OCI-LY3 (cell line): Measurements from ENCODE around the gene LAD1.

Experiments used
- H2AFZ ChIP-seq: fragments of 200-600, 300-600 bp; shearing (Covaris generic); 2 replicates; pipeline ENCODE4 v1.6.0; 2014; ENCODE audit warnings: antibody characterized with exemption, low read depth, low read length
- H3K27ac ChIP-seq: fragments of 200-600, 300-600 bp; sonication (generic); 2 replicates; pipeline ENCODE4 v1.5.1; 2014; ENCODE audit warnings: mild to moderate bottlenecking, low read length, moderate library complexity, mixed read lengths
- H3K27me3 ChIP-seq: fragments of 200-600, 300-600 bp; sonication (generic); 2 replicates; pipeline ENCODE4 v1.6.1; 2014; ENCODE audit warnings: low read depth, low read length, mixed read lengths
- H3K36me3 ChIP-seq: fragments of 200-600, 300-600 bp; sonication (generic); replicated peaks from 2 replicates; pipeline ENCODE3; 2014; ENCODE audit warnings: low read depth, low read length, mixed read lengths
- H3K4me1 ChIP-seq: fragments of 300-600, 200-600 bp; sonication (generic); 2 replicates; pipeline ENCODE4 v1.6.1; 2014; ENCODE audit warnings: low read length, mixed read lengths
- H3K4me2 ChIP-seq: fragments of 200-600, 300-600 bp; sonication (generic); 2 replicates; pipeline ENCODE4 v1.6.1; 2014; ENCODE audit warnings: low read length, mixed read lengths
- H3K4me3 ChIP-seq: fragments of 300-600, 200-600 bp; sonication (generic); 2 replicates; pipeline ENCODE4 v1.5.1; 2014; ENCODE audit warnings: antibody characterized with exemption, mild to moderate bottlenecking, low read length, moderate library complexity
- H3K79me2 ChIP-seq: fragments of 300-600, 200-600 bp; shearing (Covaris generic); 2 replicates; pipeline ENCODE4 v1.6.1; 2014; ENCODE audit warnings: mild to moderate bottlenecking, low read length, mixed read lengths
- H3K9ac ChIP-seq: fragments of 300-600, 200-600 bp; shearing (Covaris generic); 2 replicates; pipeline ENCODE4 v1.6.0; 2014; ENCODE audit warnings: mild to moderate bottlenecking, low read length, moderate library complexity
- H3K9me3 ChIP-seq: fragments of 200-600, 300-600 bp; shearing (Covaris generic); 2 replicates; pipeline ENCODE4 v1.6.1; 2014; ENCODE audit warnings: low read length, mixed read lengths; ENCODE audit not compliant: insufficient read depth
- H4K20me1 ChIP-seq: fragments of 200-600, 300-600 bp; sonication (generic); 2 replicates; pipeline ENCODE4 v1.6.1; 2016; ENCODE audit warnings: low read length, mixed read lengths; ENCODE audit not compliant: insufficient read depth
- CTCF ChIP-seq: fragments of 200-600, 300-600 bp; sonication (generic); IDR thresholded peaks from 2 replicates; pipeline ENCODE4 v1.5.1; 2014; ENCODE audit warnings: antibody characterized with exemption, low read length, low read depth
- EZH2phosphoT487 ChIP-seq: fragments of 200-600 bp; shearing (Covaris generic); IDR thresholded peaks from 2 replicates; pipeline ENCODE4 v1.6.1; 2018; ENCODE audit warnings: antibody characterized with exemption, mixed run types, low read depth

Gene LAD1

GRCh38 chr1:201353186-201353940 is 45.8 kb downstream of the LAD1 start:
- Histone ChIP-seq H3K79me2 (no peaks in the 10 kb centered on the region), H4K20me1 (no peaks in the 10 kb centered on the region), H2AFZ (no peak overlapping the region), H3K27me3 (peaks cover 60% of the 10 kb centered on the region), H3K9ac (no peak overlapping the region), H3K36me3 (no peaks in the 10 kb centered on the region), H3K4me2 (no peak overlapping the region), H3K4me1 (no peaks in the 10 kb centered on the region), H3K4me3 (no peak overlapping the region), H3K27ac (no peak overlapping the region), H3K9me3 (no peaks in the 10 kb centered on the region)
- TF ChIP-seq CTCF (no peak), EZH2phosphoT487 (no peak)

- Histone ChIP-seq H2AFZ (no peak overlapping the region), H3K27ac (no peak overlapping the region), H3K4me1 (no peaks in the 10 kb centered on the region), H3K79me2 (no peaks in the 10 kb centered on the region), H3K27me3 (peaks cover 57% of the 10 kb centered on the region), H3K9ac (no peak overlapping the region), H4K20me1 (no peaks in the 10 kb centered on the region), H3K4me2 (no peak overlapping the region), H3K36me3 (no peaks in the 10 kb centered on the region), H3K9me3 (no peaks in the 10 kb centered on the region), H3K4me3 (no peak overlapping the region)
- TF ChIP-seq EZH2phosphoT487 (no peak), CTCF (no peak)
These were observed 47.5 kb downstream of the LAD1 start for GRCh38 chr1:201351617-201352016.

GRCh38 chr1:201350884-201351283 is 48.2 kb downstream of the LAD1 start:
- no peak overlapping the region for H3K4me3 ChIP-seq
- H2AFZ ChIP-seq: no peak overlapping the region
- H3K9me3 ChIP-seq: no peaks in the 10 kb centered on the region
- TF ChIP-seq EZH2phosphoT487: no peak
- no peak for TF ChIP-seq CTCF
- no peaks in the 10 kb centered on the region for H3K4me1 ChIP-seq
- H3K27ac ChIP-seq: no peak overlapping the region
- no peaks in the 10 kb centered on the region for H4K20me1 ChIP-seq
- H3K9ac ChIP-seq: no peak overlapping the region
- H3K27me3 ChIP-seq: peaks cover 51% of the 10 kb centered on the region
- no peaks in the 10 kb centered on the region for H3K79me2 ChIP-seq
- H3K36me3 ChIP-seq: no peaks in the 10 kb centered on the region
- no peak overlapping the region for H3K4me2 ChIP-seq

- no peak overlapping the region for H2AFZ ChIP-seq
- no peaks in the 10 kb centered on the region for H3K79me2 ChIP-seq
- no peaks in the 10 kb centered on the region for H4K20me1 ChIP-seq
- peaks cover 46% of the 10 kb centered on the region for H3K27me3 ChIP-seq
- no peak overlapping the region for H3K4me3 ChIP-seq
- no peaks in the 10 kb centered on the region for H3K9me3 ChIP-seq
- H3K36me3 ChIP-seq: no peaks in the 10 kb centered on the region
- H3K27ac ChIP-seq: no peak overlapping the region
- no peaks in the 10 kb centered on the region for H3K4me1 ChIP-seq
- no peak overlapping the region for H3K9ac ChIP-seq
- H3K4me2 ChIP-seq: no peak overlapping the region
- TF ChIP-seq CTCF (no peak), EZH2phosphoT487 (no peak)
These were observed 48.8 kb downstream of the LAD1 start for GRCh38 chr1:201350361-201350725.
